ENCODE data around the gene SCAMP1.

Gene SCAMP1

DNA sequence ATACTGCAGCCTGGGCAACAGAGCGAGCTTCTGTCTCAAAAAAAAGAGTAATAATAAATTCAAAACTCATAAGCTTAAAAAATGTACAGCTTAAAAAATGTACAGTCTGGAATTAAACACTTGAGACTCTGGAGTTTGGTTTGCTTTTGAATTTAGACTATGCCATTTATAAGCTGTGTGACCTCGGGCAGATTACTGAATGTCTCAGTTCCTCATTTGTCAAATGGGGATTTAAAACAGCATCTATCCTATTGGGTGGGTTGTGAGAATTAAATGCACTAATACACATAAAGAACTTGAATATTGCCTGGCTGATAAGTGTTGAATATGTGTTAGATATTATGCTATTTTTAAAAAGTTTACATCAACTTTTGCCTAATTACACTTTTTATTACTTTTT lies 98.4 kb downstream of the SCAMP1 start:
- Histone ChIP-seq H3K18ac (ENCODE audit: low read length) (no peak overlapping the region), H3K79me1 (ENCODE audit: low read length) (no peaks in the 10 kb centered on the region), H4K91ac (ENCODE audit: low read depth, low read length) (no peak overlapping the region), H2AFZ (ENCODE audit: insufficient read depth, low read length, poor library complexity) (no peak overlapping the region), H4K12ac (ENCODE audit: low read depth, low read length) (no peak overlapping the region), H3K4ac (ENCODE audit: low read depth, low read length) (no peak overlapping the region), H3K9ac (ENCODE audit: low read length) (no peak overlapping the region), H2AK5ac (ENCODE audit: low read length) (no peak overlapping the region), H3K14ac (ENCODE audit: low read length) (no peak overlapping the region), H3K36me3 (ENCODE audit: control insufficient read depth in 1 of 2, insufficient read depth in 2 of 2, low read length in 2 of 2) (no peaks in the 10 kb centered on the region), H2BK5ac (ENCODE audit: low read depth, low read length, poor library complexity) (no peak overlapping the region), H3K4me1 (ENCODE audit: control insufficient read depth in 1 of 2, insufficient read depth in 2 of 2, low read length in 2 of 2) (no peaks in the 10 kb centered on the region), H4K8ac (ENCODE audit: low read depth, low read length) (no peak overlapping the region), H3K79me2 (ENCODE audit: control insufficient read depth, insufficient read depth, low read length, poor library complexity) (no peaks in the 10 kb centered on the region), H3K27me3 (ENCODE audit: insufficient read depth, low read length) (no peaks in the 10 kb centered on the region), H3K23ac (ENCODE audit: low read length) (no peak overlapping the region), H2BK120ac (ENCODE audit: insufficient read depth, low read length, poor library complexity) (no peak overlapping the region), H3K9me3 (ENCODE audit: insufficient read depth, low read depth, low read length) (no peaks in the 10 kb centered on the region), H3K4me2 (ENCODE audit: low read length) (no peak overlapping the region), H3K4me3 (ENCODE audit: low read depth, low read length) (no peak overlapping the region), H2BK12ac (ENCODE audit: low read length) (no peak overlapping the region), H3K27ac (ENCODE audit: low read depth, low read length) (no peak overlapping the region)
- DNase-seq = no peak
- WGBS (ENCODE audit: extremely low coverage, insufficient coverage, insufficient read length) = no CpG with 5 or more reads among the region's 2 CpGs

- Histone ChIP-seq H3K36me3 (ENCODE audit: control insufficient read depth in 1 of 2, insufficient read depth in 2 of 2, low read length in 2 of 2) (no peaks in the 10 kb centered on the region), H2BK12ac (ENCODE audit: low read length) (no peak overlapping the region), H3K18ac (ENCODE audit: low read length) (no peak overlapping the region), H3K9ac (ENCODE audit: low read length) (no peak overlapping the region), H3K27me3 (ENCODE audit: insufficient read depth, low read length) (no peaks in the 10 kb centered on the region), H2AK5ac (ENCODE audit: low read length) (no peak overlapping the region), H3K4me1 (ENCODE audit: control insufficient read depth in 1 of 2, insufficient read depth in 2 of 2, low read length in 2 of 2) (no peaks in the 10 kb centered on the region), H3K14ac (ENCODE audit: low read length) (no peak overlapping the region), H4K8ac (ENCODE audit: low read depth, low read length) (no peak overlapping the region), H2BK5ac (ENCODE audit: low read depth, low read length, poor library complexity) (no peak overlapping the region), H3K27ac (ENCODE audit: low read depth, low read length) (no peak overlapping the region), H3K9me3 (ENCODE audit: insufficient read depth, low read depth, low read length) (no peaks in the 10 kb centered on the region), H3K79me2 (ENCODE audit: control insufficient read depth, insufficient read depth, low read length, poor library complexity) (no peaks in the 10 kb centered on the region), H4K91ac (ENCODE audit: low read depth, low read length) (no peak overlapping the region), H2AFZ (ENCODE audit: insufficient read depth, low read length, poor library complexity) (no peak overlapping the region), H3K4me3 (ENCODE audit: low read depth, low read length) (no peak overlapping the region), H3K4ac (ENCODE audit: low read depth, low read length) (no peak overlapping the region), H3K23ac (ENCODE audit: low read length) (no peak overlapping the region), H4K12ac (ENCODE audit: low read depth, low read length) (no peak overlapping the region), H3K4me2 (ENCODE audit: low read length) (no peak overlapping the region), H2BK120ac (ENCODE audit: insufficient read depth, low read length, poor library complexity) (no peak overlapping the region), H3K79me1 (ENCODE audit: low read length) (no peaks in the 10 kb centered on the region)
- no CpG with 5 or more reads among the region's 1 CpG for WGBS (ENCODE audit: extremely low coverage, insufficient coverage, insufficient read length)
- DNase-seq = no peak
Measured at GRCh38 chr5:78467140-78467539, 106.7 kb downstream of the SCAMP1 start.

DNA sequence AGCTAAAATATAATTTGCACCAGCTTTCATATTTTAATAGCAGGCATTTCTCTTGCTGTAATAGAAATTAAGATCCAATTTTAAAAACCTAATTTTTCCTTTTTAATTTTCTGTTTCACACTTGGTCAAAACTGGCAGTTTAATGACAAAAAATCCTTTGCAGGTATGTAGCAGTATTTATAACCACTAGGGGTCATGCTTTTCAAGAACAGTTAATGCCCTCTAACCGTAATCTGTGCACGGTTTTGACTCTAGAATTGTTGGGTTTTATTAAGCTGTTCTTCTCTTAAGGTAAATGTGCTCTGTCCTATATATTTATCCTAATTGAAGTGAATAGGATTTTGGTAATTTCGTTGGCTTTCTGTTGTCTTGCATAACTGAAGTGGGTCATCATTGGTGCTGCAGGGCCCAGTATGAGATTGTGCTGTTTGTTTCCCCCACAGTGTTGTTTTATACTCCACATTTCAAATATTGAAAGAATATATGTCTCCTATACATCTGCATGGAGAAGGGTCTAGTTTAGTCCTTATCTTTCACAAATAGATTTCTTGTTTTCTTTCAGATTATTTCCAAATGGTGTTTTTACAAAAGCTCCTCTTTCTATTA lies 107.4 kb downstream of the SCAMP1 start:
- Histone ChIP-seq H4K91ac (ENCODE audit: low read depth, low read length) (no peak overlapping the region), H4K8ac (ENCODE audit: low read depth, low read length) (no peak overlapping the region), H2AFZ (ENCODE audit: insufficient read depth, low read length, poor library complexity) (no peak overlapping the region), H3K4me3 (ENCODE audit: low read depth, low read length) (no peak overlapping the region), H3K36me3 (ENCODE audit: control insufficient read depth in 1 of 2, insufficient read depth in 2 of 2, low read length in 2 of 2) (no peaks in the 10 kb centered on the region), H3K27ac (ENCODE audit: low read depth, low read length) (no peak overlapping the region), H3K4ac (ENCODE audit: low read depth, low read length) (no peak overlapping the region), H2BK12ac (ENCODE audit: low read length) (no peak overlapping the region), H3K79me1 (ENCODE audit: low read length) (no peaks in the 10 kb centered on the region), H3K9me3 (ENCODE audit: insufficient read depth, low read depth, low read length) (no peaks in the 10 kb centered on the region), H3K27me3 (ENCODE audit: insufficient read depth, low read length) (no peaks in the 10 kb centered on the region), H3K4me1 (ENCODE audit: control insufficient read depth in 1 of 2, insufficient read depth in 2 of 2, low read length in 2 of 2) (no peaks in the 10 kb centered on the region), H2BK120ac (ENCODE audit: insufficient read depth, low read length, poor library complexity) (no peak overlapping the region), H3K18ac (ENCODE audit: low read length) (no peak overlapping the region), H3K79me2 (ENCODE audit: control insufficient read depth, insufficient read depth, low read length, poor library complexity) (no peaks in the 10 kb centered on the region), H2AK5ac (ENCODE audit: low read length) (no peak overlapping the region), H4K12ac (ENCODE audit: low read depth, low read length) (no peak overlapping the region), H2BK5ac (ENCODE audit: low read depth, low read length, poor library complexity) (no peak overlapping the region), H3K14ac (ENCODE audit: low read length) (no peak overlapping the region), H3K4me2 (ENCODE audit: low read length) (no peak overlapping the region), H3K23ac (ENCODE audit: low read length) (no peak overlapping the region), H3K9ac (ENCODE audit: low read length) (no peak overlapping the region)
- peak in 1 of 2 donors; percentile 60 for DNase-seq
- WGBS (ENCODE audit: extremely low coverage, insufficient coverage, insufficient read length) = no CpG with 5 or more reads among the region's 3 CpGs

DNA sequence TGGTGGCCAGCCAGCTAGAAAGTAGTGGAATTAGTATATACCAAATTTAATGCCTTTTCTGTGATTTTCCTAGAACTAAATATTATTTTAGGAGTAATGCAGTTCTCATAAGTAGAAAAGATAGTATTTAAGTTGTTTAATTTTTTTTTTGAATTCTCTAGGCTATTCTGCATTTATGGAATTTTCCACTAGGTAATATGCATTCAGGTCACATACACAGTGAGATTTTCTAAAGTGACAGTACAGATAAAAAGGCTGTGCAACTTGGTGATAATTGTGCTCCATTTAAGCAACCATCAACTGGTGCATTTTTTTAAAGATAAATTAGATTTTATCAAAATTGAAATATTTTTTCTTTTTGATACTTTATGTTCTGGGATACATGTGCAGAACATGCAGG lies 111.5 kb downstream of the SCAMP1 start:
- H2BK12ac ChIP-seq (ENCODE audit: low read length) = no peak overlapping the region
- peak in 1 of 2 donors; percentile 17 for DNase-seq
- H3K9ac ChIP-seq (ENCODE audit: low read length) = no peak overlapping the region
- no peak overlapping the region for H3K4me2 ChIP-seq (ENCODE audit: low read length)
- no peak overlapping the region for H2AFZ ChIP-seq (ENCODE audit: insufficient read depth, low read length, poor library complexity)
- no peaks in the 10 kb centered on the region for H3K27me3 ChIP-seq (ENCODE audit: insufficient read depth, low read length)
- H3K4me1 ChIP-seq (ENCODE audit: control insufficient read depth in 1 of 2, insufficient read depth in 2 of 2, low read length in 2 of 2) = no peaks in the 10 kb centered on the region
- no peak overlapping the region for H3K14ac ChIP-seq (ENCODE audit: low read length)
- H3K27ac ChIP-seq (ENCODE audit: low read depth, low read length) = no peak overlapping the region
- H3K79me2 ChIP-seq (ENCODE audit: control insufficient read depth, insufficient read depth, low read length, poor library complexity) = no peaks in the 10 kb centered on the region
- no peaks in the 10 kb centered on the region for H3K79me1 ChIP-seq (ENCODE audit: low read length)
- no peak overlapping the region for H3K4me3 ChIP-seq (ENCODE audit: low read depth, low read length)
- no peak overlapping the region for H2BK5ac ChIP-seq (ENCODE audit: low read depth, low read length, poor library complexity)
- no peak overlapping the region for H4K12ac ChIP-seq (ENCODE audit: low read depth, low read length)
- no peak overlapping the region for H2BK120ac ChIP-seq (ENCODE audit: insufficient read depth, low read length, poor library complexity)
- no peak overlapping the region for H3K4ac ChIP-seq (ENCODE audit: low read depth, low read length)
- H4K91ac ChIP-seq (ENCODE audit: low read depth, low read length) = no peak overlapping the region
- H4K8ac ChIP-seq (ENCODE audit: low read depth, low read length) = no peak overlapping the region
- no peaks in the 10 kb centered on the region for H3K36me3 ChIP-seq (ENCODE audit: control insufficient read depth in 1 of 2, insufficient read depth in 2 of 2, low read length in 2 of 2)
- H3K18ac ChIP-seq (ENCODE audit: low read length) = no peak overlapping the region
- H3K23ac ChIP-seq (ENCODE audit: low read length) = no peak overlapping the region
- peaks cover 1% of the 10 kb centered on the region for H3K9me3 ChIP-seq (ENCODE audit: insufficient read depth, low read depth, low read length)
- no peak overlapping the region for H2AK5ac ChIP-seq (ENCODE audit: low read length)

Data from trophoblast cell (in vitro differentiated cells and primary cell).